B cell (primary cell): ENCODE measurements around the gene TBX20.
"Not testable (repeated sequence)": the region's sequence is repeated elsewhere in the genome, so short reads cannot be mapped to it uniquely, and the experiment has no call there.

Experiments
- EZH2 ChIP-seq: IDR thresholded peaks from 2 replicates; pipeline ENCODE4 v1.6.1; 2012; ENCODE audit warnings: borderline replicate concordance, low read depth, mild to moderate bottlenecking, moderate library complexity, low read length; ENCODE audit not compliant: insufficient read depth, poor library complexity, severe bottlenecking
- TF ChIP-seq, protein P1 (sequence below): fragments of 200-600 bp; IDR thresholded peaks from one replicate; pipeline ENCODE4 v1.8.0; 2022; ENCODE audit warnings: antibody characterized with exemption, mild to moderate bottlenecking

DNA sequence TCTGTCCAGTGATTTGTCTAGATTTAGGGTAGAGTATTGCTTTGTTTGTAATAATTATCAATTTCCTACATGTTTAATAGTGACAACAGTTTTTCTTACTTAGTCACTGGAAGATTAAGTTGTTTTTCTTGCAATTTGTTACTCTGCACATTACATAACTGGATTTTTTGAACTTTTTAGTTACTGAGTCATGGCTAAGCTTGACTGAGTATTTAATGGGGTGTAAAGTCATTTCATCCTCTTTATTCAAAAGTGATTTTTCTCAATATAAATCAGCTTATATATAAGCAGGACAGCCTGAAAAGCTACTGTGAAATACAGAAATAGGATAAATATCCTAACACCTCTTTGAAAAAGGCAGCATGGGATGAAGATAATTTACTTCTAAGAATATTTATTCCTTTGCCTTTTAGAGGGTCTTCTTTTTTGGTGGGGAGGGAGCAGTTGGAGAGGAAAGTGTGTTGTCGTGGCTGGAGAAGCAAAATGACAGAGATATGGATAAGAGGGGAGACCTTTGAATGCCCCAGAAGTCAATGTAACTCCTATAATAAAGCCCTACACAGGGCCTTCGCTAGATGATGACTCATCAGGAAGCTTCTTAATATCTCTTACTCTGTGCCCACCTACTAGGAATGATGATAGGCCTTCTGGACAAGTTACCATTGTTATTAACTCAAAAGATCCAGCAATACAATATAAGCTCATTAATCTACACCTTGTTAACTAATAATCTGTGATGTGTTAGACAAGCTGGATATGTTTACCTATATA lies 55.3 kb downstream of the TBX20 start:
- TF ChIP-seq, protein P1, sequence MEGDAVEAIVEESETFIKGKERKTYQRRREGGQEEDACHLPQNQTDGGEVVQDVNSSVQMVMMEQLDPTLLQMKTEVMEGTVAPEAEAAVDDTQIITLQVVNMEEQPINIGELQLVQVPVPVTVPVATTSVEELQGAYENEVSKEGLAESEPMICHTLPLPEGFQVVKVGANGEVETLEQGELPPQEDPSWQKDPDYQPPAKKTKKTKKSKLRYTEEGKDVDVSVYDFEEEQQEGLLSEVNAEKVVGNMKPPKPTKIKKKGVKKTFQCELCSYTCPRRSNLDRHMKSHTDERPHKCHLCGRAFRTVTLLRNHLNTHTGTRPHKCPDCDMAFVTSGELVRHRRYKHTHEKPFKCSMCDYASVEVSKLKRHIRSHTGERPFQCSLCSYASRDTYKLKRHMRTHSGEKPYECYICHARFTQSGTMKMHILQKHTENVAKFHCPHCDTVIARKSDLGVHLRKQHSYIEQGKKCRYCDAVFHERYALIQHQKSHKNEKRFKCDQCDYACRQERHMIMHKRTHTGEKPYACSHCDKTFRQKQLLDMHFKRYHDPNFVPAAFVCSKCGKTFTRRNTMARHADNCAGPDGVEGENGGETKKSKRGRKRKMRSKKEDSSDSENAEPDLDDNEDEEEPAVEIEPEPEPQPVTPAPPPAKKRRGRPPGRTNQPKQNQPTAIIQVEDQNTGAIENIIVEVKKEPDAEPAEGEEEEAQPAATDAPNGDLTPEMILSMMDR, result not testable (repeated sequence)
- not testable (repeated sequence) for TF ChIP-seq EZH2
